ENCODE results near the gene DOK3. TPM values are rescaled to one million over a fixed set of nuclear protein-coding genes. Genes with fewer than 3 reads are reported as not detected.
A peak's percentile ranks its signal among the peaks of the same experiment; 100 is the strongest.

DOK3 gene
- polyA plus RNA-seq, 1 donor (not counting 4 experiments of a cell fraction or from before 2014, with no cell fraction given): 1.7 TPM

- Histone ChIP-seq H2AFZ (ENCODE audit: control insufficient read depth, low read length) (no peak overlapping the region), H3K4me2 (ENCODE audit: control insufficient read depth, extremely low read depth, insufficient read depth, low read depth, low read length) (no peak overlapping the region), H3K4me1 (ENCODE audit: control insufficient read depth, extremely low read depth, insufficient read depth, low read length) (peaks cover 29% of the 10 kb centered on the region), H3K79me2 (ENCODE audit: control insufficient read depth, insufficient read depth, low read length) (peaks cover 78% of the 10 kb centered on the region), H3K9me3 (ENCODE audit: control insufficient read depth, low read depth, low read length) (no peaks in the 10 kb centered on the region), H4K20me1 (ENCODE audit: control insufficient read depth, extremely low read depth, insufficient read depth, low read length) (peaks cover 13% of the 10 kb centered on the region), H3K4me3 (ENCODE audit: control insufficient read depth in 2 of 3, extremely low read depth in 1 of 3, insufficient read depth in 2 of 3, low read depth in 1 of 3, low read length in 3 of 3) (no peak overlapping the region), H3K9me1 (ENCODE audit: control insufficient read depth, extremely low read depth, insufficient read depth, low read length) (peaks cover 4% of the 10 kb centered on the region), H3K27me3 (ENCODE audit: control insufficient read depth, extremely low read depth, insufficient read depth, low read length) (no peaks in the 10 kb centered on the region), H3K9ac (ENCODE audit: control insufficient read depth, extremely low read depth, insufficient read depth, low read length) (no peak overlapping the region), H3K36me3 (ENCODE audit: control insufficient read depth in 2 of 2, extremely low read depth in 1 of 2, insufficient read depth in 2 of 2, low read length in 2 of 2) (peaks cover 7 to 11% of the 10 kb centered on the region in 2 experiments), H3K27ac (ENCODE audit: control insufficient read depth, insufficient read depth, low read length) (no peak overlapping the region)
- FAIRE-seq (no peak), DNase-seq (ENCODE audit: low read depth, low spot score) (no peak)
- TF ChIP-seq EZH2 (IDR thresholded peaks at IDR 0.05; ENCODE audit: low read length) (no peak), CTCF (optimal IDR thresholded peaks at IDR 0.05 in 1 of 3, IDR thresholded peaks at IDR 0.05 in 1 of 3, conservative IDR thresholded peaks at IDR 0.05 in 1 of 3; ENCODE audit: extremely low read depth in 1 of 3, insufficient read depth in 2 of 3, low read length in 3 of 3) (no peak)
- dilution Hi-C loops (cut with MboI; ENCODE audit: extremely low pct_ligation_motif_present, low sequenced_read_pairs): no loop called here
Measured at GRCh38 chr5:177547736-177548135, 38.1 kb upstream of the DOK3 start.

GRCh38 chr5:177546258-177546741 lies 36.7 kb upstream of the DOK3 start:
- Histone ChIP-seq H3K79me2 (ENCODE audit: control insufficient read depth, insufficient read depth, low read length) (peaks cover 77% of the 10 kb centered on the region), H3K9ac (ENCODE audit: control insufficient read depth, extremely low read depth, insufficient read depth, low read length) (peak overlapping the region; percentile 56), H3K36me3 (ENCODE audit: control insufficient read depth in 2 of 2, extremely low read depth in 1 of 2, insufficient read depth in 2 of 2, low read length in 2 of 2) (peaks cover 0 to 6% of the 10 kb centered on the region in 2 experiments), H3K4me2 (ENCODE audit: control insufficient read depth, extremely low read depth, insufficient read depth, low read depth, low read length) (peak overlapping the region; percentile 56), H3K4me1 (ENCODE audit: control insufficient read depth, extremely low read depth, insufficient read depth, low read length) (peaks cover 27% of the 10 kb centered on the region), H3K9me1 (ENCODE audit: control insufficient read depth, extremely low read depth, insufficient read depth, low read length) (peaks cover 4% of the 10 kb centered on the region), H3K27ac (ENCODE audit: control insufficient read depth, insufficient read depth, low read length) (peak overlapping the region; percentile 86), H3K4me3 (ENCODE audit: control insufficient read depth in 2 of 3, extremely low read depth in 1 of 3, insufficient read depth in 2 of 3, low read depth in 1 of 3, low read length in 3 of 3) (peak overlapping the region in 1 of 3 experiments; percentile 11), H3K9me3 (ENCODE audit: control insufficient read depth, low read depth, low read length) (no peaks in the 10 kb centered on the region), H3K27me3 (ENCODE audit: control insufficient read depth, extremely low read depth, insufficient read depth, low read length) (no peaks in the 10 kb centered on the region), H2AFZ (ENCODE audit: control insufficient read depth, low read length) (no peak overlapping the region), H4K20me1 (ENCODE audit: control insufficient read depth, extremely low read depth, insufficient read depth, low read length) (peaks cover 13% of the 10 kb centered on the region)
- TF ChIP-seq EZH2 (IDR thresholded peaks at IDR 0.05; ENCODE audit: low read length): no peak
- no peak for TF ChIP-seq CTCF (optimal IDR thresholded peaks at IDR 0.05 in 1 of 3, IDR thresholded peaks at IDR 0.05 in 1 of 3, conservative IDR thresholded peaks at IDR 0.05 in 1 of 3; ENCODE audit: extremely low read depth in 1 of 3, insufficient read depth in 2 of 3, low read length in 3 of 3)
- FAIRE-seq: peak; percentile 97
- DNase-seq (ENCODE audit: low read depth, low spot score): peak; percentile 82
- dilution Hi-C loops (cut with MboI; ENCODE audit: extremely low pct_ligation_motif_present, low sequenced_read_pairs): no loop called here
